ENCODE data around the gene STARD9. TPM values are rescaled to one million over a fixed set of nuclear protein-coding genes. Genes with fewer than 3 reads are reported as not detected.
"Not testable (repeated sequence)": the region's sequence is repeated elsewhere in the genome, so short reads cannot be mapped to it uniquely, and the experiment has no call there.

Gene STARD9
- total RNA-seq, 2 experiments from 2014 or later = 8.8 to 11.6 TPM

DNA sequence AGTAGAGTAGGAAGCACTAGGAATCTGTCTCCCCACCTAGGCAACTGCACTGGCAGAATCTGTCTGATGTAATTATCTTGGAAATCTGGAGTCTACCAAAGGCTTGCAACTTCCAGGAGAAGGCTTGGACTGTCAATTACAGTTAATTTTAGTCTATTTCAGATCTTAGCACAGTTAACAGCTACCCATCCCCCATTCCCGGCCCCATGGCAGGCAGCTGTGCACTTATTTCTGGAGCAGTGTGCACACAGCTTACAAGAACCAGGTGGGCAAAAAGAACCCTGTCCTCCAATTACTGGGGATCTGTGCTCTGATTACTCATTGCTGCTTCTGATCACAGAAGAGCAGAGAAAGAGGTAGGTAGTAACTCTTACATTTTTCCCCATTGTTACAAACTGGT, 173.9 kb downstream of the STARD9 start:
- no peak for DNase-seq
- ChIA-PET CTCF (interaction anchor here (0.7 kb wide), 1 partner anchor 75 kb away, joined by 3 read pairs; no protein-coding TSS in a partner anchor), POLR2A (interaction anchor here (0.6 kb wide), 1 partner anchor 458 kb away, joined by 3 read pairs; no protein-coding TSS in a partner anchor)
- Mint-ChIP-seq H3K9me3 (peaks cover 7% of the 10 kb centered on the region), H3K27me3 (no peaks in the 10 kb centered on the region), H3K36me3 (ENCODE audit: low read depth) (peaks cover 31% of the 10 kb centered on the region), H3K4me3 (no peak overlapping the region), H3K27ac (no peak overlapping the region), H3K4me1 (no peaks in the 10 kb centered on the region)

DNA sequence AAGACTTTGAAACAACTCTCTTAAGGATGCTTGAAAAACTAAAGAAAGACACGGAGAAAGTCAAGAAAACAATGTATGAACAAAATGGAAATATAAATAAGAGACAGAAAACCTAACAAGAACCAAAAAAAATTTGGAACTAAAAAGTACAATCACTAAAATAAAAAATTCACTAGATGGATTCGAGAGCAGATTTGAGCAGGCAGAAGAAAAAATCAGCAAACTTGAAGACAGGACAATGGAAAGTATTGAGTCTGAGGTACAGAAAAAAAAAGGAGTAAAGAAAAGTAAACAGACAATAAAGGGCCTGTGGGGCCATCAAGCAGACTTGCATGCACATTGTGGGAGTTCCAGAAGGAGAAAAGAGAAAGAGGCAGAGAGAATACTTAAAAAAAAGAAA, 174.9 kb downstream of the STARD9 start:
- DNase-seq = no peak
- Mint-ChIP-seq H3K4me1 (no peaks in the 10 kb centered on the region), H3K27ac (no peak overlapping the region), H3K9me3 (peaks cover 7% of the 10 kb centered on the region), H3K36me3 (ENCODE audit: low read depth) (peaks cover 31% of the 10 kb centered on the region), H3K27me3 (no peaks in the 10 kb centered on the region), H3K4me3 (no peak overlapping the region)
- ChIA-PET POLR2A (no interaction called here), CTCF (interaction anchor here (0.9 kb wide), 1 partner anchor 12 kb away, joined by 3 read pairs; no protein-coding TSS in a partner anchor)

DNA sequence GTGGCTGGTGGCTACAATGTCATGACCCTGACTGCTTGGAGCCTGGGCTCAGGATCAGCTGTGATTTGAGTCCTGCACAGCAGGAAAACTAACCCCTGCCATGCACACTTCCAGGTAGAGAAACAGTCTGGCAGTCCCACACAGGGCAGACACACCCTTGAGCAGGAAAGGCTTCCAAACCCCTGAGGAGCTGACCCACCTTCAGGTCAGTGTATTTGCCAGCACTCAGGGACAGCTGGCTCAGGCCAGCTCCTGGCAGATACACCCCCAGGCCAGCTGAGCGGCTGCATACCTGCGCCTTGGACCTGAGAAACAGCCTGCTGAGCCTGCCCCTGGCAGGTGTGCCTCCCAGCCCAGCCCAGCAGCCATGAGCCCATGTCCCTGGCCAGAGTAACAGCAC, 183.7 kb downstream of the STARD9 start:
- Mint-ChIP-seq H3K36me3 (ENCODE audit: low read depth) (peaks cover 21% of the 10 kb centered on the region), H3K27me3 (no peaks in the 10 kb centered on the region), H3K27ac (no peak overlapping the region), H3K9me3 (peaks cover 18% of the 10 kb centered on the region), H3K4me1 (no peaks in the 10 kb centered on the region), H3K4me3 (no peak overlapping the region)
- DNase-seq = no peak
- CTCF ChIA-PET = no interaction called here
- POLR2A ChIA-PET = no interaction called here

DNA sequence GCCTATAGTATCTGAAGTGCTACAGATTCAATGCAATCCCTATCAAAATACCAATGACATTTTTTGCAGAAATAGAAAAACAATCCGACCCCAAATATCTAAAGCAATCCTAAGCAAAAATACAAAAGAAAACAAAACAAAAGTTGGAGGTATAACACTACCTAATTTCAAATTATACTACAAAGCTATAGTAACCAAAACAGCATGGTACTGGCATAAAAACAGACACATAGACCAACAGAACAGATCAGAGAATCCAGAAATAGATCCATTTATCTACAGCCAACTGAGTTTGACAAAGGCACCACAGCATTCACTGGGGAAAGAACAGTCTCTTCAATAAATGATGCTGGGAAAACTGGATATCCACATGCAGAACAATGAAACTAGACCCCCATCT, 185.4 kb downstream of the STARD9 start:
- H3K4me3 Mint-ChIP-seq = no peak overlapping the region
- H3K27ac Mint-ChIP-seq = no peak overlapping the region
- H3K9me3 Mint-ChIP-seq = peaks cover 26% of the 10 kb centered on the region
- H3K36me3 Mint-ChIP-seq (ENCODE audit: low read depth) = peaks cover 30% of the 10 kb centered on the region
- ChIA-PET POLR2A (no interaction called here), CTCF (no interaction called here)
- H3K27me3 Mint-ChIP-seq = no peaks in the 10 kb centered on the region
- DNase-seq = no peak
- H3K4me1 Mint-ChIP-seq = no peaks in the 10 kb centered on the region

DNA sequence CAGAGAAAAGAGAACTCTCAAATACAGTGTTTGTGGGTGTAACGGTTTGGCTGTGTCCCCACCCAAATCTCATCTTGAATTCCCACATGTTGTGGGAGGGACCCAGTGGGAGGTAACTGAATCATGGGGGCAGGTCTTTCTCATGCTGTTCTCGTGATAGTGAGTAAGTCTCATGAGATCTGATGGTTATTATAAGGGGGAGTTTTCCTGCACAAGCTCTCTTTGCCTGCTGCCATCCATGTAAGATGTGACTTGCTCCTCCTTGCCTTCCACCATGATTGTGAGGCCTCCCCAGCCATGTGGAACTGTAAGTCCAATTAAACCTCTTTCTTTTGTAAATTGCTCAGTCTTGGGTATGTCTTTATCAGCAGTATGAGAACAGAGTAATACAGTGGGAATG, 186.4 kb downstream of the STARD9 start:
- not testable (repeated sequence) for DNase-seq
- CTCF ChIA-PET = interaction anchor here (1.5 kb wide), 1 partner anchor 12 kb away, joined by 3 read pairs; no protein-coding TSS in a partner anchor

DNA sequence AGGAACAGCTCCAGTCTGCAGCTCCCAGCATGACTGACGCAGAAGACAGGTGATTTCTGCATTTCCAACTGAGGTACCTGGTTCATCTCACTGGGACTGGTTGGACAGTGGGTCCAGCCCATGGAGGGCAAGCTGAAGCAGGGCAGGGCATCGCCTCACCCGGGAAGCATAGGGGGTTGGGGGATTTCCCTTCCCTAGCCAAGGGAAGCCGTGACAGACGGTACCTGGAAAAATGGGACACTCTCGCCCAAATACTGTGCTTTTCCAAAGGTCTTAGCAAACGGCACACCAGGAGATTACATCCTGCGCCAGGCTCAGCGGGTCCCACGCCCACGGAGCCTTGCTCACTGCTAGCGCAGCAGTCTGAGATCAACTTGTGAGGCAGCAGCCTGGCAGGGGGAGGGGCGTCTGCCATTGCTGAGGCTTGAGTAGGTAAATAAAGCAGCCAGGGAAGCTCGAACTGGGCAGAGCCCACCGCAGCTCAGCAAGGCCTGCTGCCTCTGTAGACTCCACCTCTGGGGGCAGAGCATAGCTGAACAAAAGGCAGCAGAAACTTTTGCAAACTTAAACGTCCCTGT, 188.8 kb downstream of the STARD9 start:
- CTCF ChIA-PET, H3K4me3 Mint-ChIP-seq, POLR2A ChIA-PET, H3K27me3 Mint-ChIP-seq, H3K4me1 Mint-ChIP-seq, H3K27ac Mint-ChIP-seq, DNase-seq: not testable (repeated sequence)
- Mint-ChIP-seq H3K9me3 (peaks cover 35% of the 10 kb centered on the region), H3K36me3 (ENCODE audit: low read depth) (peaks cover 48% of the 10 kb centered on the region)

More for the DNA sequence above, 186.4 kb downstream of the STARD9 start:
- H3K27ac Mint-ChIP-seq, H3K4me3 Mint-ChIP-seq, H3K27me3 Mint-ChIP-seq, H3K4me1 Mint-ChIP-seq, POLR2A ChIA-PET: not testable (repeated sequence)
- Mint-ChIP-seq H3K9me3 (peaks cover 31% of the 10 kb centered on the region), H3K36me3 (ENCODE audit: low read depth) (peaks cover 36% of the 10 kb centered on the region)

DNA sequence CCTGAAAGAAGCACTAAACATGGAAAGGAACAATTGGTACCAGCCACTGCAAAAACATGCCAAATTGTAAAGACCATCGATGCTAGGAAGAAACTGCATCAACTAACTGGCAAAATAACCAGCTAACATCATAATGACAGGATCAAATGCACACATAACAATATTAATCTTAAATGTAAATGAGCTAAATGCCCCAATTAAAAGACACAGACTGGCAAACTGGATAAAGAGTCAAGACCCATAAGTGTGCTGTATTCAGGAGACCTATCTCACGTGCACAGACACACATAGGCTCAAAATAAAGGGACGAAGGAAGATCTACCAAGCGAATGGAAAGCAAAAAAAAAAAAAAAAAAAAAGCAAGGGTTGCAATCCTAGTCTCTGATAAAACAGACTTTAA, 190.7 kb downstream of the STARD9 start:
- DNase-seq, POLR2A ChIA-PET, CTCF ChIA-PET, H3K27me3 Mint-ChIP-seq, H3K4me3 Mint-ChIP-seq, H3K27ac Mint-ChIP-seq, H3K4me1 Mint-ChIP-seq: not testable (repeated sequence)
- Mint-ChIP-seq H3K9me3 (peaks cover 33% of the 10 kb centered on the region), H3K36me3 (ENCODE audit: low read depth) (peaks cover 49% of the 10 kb centered on the region)

Other genes with a start within 250 kb of the STARD9 start
- gene CAPN3, start 216.1 kb upstream of the STARD9 start, total RNA-seq = 1 to 10 TPM; 5.3 to 5.5 TPM
- 10 to 100 TPM; 45.8 to 56.0 TPM for gene ZNF106, start 84.5 kb upstream of the STARD9 start, total RNA-seq
- gene SNAP23, start 80.0 kb upstream of the STARD9 start, total RNA-seq = 10 to 100 TPM; 50.7 to 63.1 TPM
- gene LRRC57, start 26.8 kb upstream of the STARD9 start, total RNA-seq = 10 to 100 TPM; 19.1 to 20.3 TPM
- gene HAUS2, start 26.8 kb upstream of the STARD9 start, total RNA-seq = 10 to 100 TPM; 36.7 to 42.9 TPM
- gene CDAN1, start 161.5 kb downstream of the STARD9 start, total RNA-seq = 10 to 100 TPM; 23.8 to 25.2 TPM